K562 (cell line): ENCODE results near the gene SPAG9. TPM values are rescaled to one million over a fixed set of nuclear protein-coding genes. Genes with fewer than 3 reads are reported as not detected.

Experiments
- ATAC-seq: fragments of 200-7000 bp; cut with Tn5 transposase; 3 replicates; pipeline ENCODE4 v1.9.1; 2020; ENCODE audit warnings: moderate library complexity
- BruUV-seq: library from RNA; stranded (reverse); fragments of 400-500 nt; replicated peaks from 2 replicates; lab custom pipeline; 2021; lab: Mats Ljungman, UMichigan
- CTCF ChIA-PET: fragments of 300-600 bp; formaldehyde crosslinking; extraction: SDS; loops from one replicate; lab custom pipeline; 2021; ENCODE audit warnings: low intra/inter-chr PET ratio; lab: Yijun Ruan, JAX
- POLR2A ChIA-PET: fragments of 300-600, 350-650 bp; sonication (Branson Sonifier 250); formaldehyde crosslinking; extraction: SDS; loops from one replicate; lab custom pipeline; 2021; ENCODE audit warnings: antibody characterized with exemption, inconsistent platforms; lab: Yijun Ruan, JAX
- DNase-seq, 4 experiments: peaks; one replicate each; pipeline versions ENCODE4 v3.0.0 to v3.0.0-alpha.2; 2011 to 2018; ENCODE audit warnings: low spot score in 3 of 4, mixed read lengths in 3 of 4; ENCODE audit errors: extremely low read depth in 1 of 4
- FAIRE-seq: peaks from 2 replicates; lab custom pipeline; 2011; peaks lifted over from hg19 to GRCh38; lab: Jason Lieb, UNC
- H2AFZ ChIP-seq: 2 replicates; pipeline ENCODE4 v1.6.0; 2011; ENCODE audit warnings: low read depth, low read length, control low read depth, inconsistent platforms
- H3K27ac ChIP-seq: fragments of 200-600 bp; 3 replicates; pipeline ENCODE4 v1.8.0; 2011; ENCODE audit warnings: low read depth, mild to moderate bottlenecking, control low read depth, inconsistent platforms, low read length, moderate library complexity, mixed read lengths; ENCODE audit errors: extremely low read depth
- H3K27me3 ChIP-seq, 2 experiments: fragments of 300-600 bp in 1 of 2; 2 replicates in 1 of 2; 3 replicates in 1 of 2; pipeline versions ENCODE4 v1.6.0 to v1.8.0; 2011; ENCODE audit warnings: inconsistent platforms in 2 of 2, low read length in 2 of 2, mild to moderate bottlenecking in 1 of 2, mixed read lengths in 1 of 2, moderate library complexity in 1 of 2; ENCODE audit not compliant: control insufficient read depth in 2 of 2, insufficient read depth in 2 of 2
- H3K36me3 ChIP-seq: fragments of 300-600 bp; 3 replicates; pipeline ENCODE4 v1.8.0; 2011; ENCODE audit warnings: mild to moderate bottlenecking, low read length, inconsistent platforms; ENCODE audit not compliant: control insufficient read depth, insufficient read depth
- H3K4me1 ChIP-seq, 2 experiments: fragments of 200-600 bp in 1 of 2; replicated peaks in 1 of 2; 2 replicates in 1 of 2; 3 replicates in 1 of 2; pipeline versions ENCODE4 v1.5.1 to v1.8.0; 2011; ENCODE audit warnings: inconsistent platforms in 2 of 2, low read length in 2 of 2, mild to moderate bottlenecking in 1 of 2, mixed read lengths in 1 of 2, moderate library complexity in 1 of 2; ENCODE audit not compliant: control insufficient read depth in 2 of 2, insufficient read depth in 2 of 2
- H3K4me2 ChIP-seq: 2 replicates; pipeline ENCODE4 v1.6.1; 2011; ENCODE audit warnings: low read length, control low read depth, inconsistent platforms, mixed read lengths; ENCODE audit not compliant: insufficient read depth
- H3K4me3 ChIP-seq: fragments of 200-600 bp; sonication (generic), shearing (Covaris generic); 2 replicates; pipeline ENCODE4 v1.5.1; 2016; ENCODE audit warnings: control low read depth, inconsistent platforms
- H3K79me2 ChIP-seq: fragments of 200-600 bp; 3 replicates; pipeline ENCODE4 v1.8.0; 2011; ENCODE audit warnings: low read length, inconsistent platforms; ENCODE audit not compliant: control insufficient read depth, insufficient read depth
- H3K9ac ChIP-seq, 2 experiments: 2 replicates each; pipeline versions ENCODE4 v1.6.0 to v1.6.1; 2011; ENCODE audit warnings: low read depth in 2 of 2, low read length in 2 of 2, control low read depth in 1 of 2, inconsistent platforms in 1 of 2, mild to moderate bottlenecking in 1 of 2, mixed read lengths in 1 of 2; ENCODE audit not compliant: insufficient read depth in 1 of 2
- H3K9me1 ChIP-seq: one replicate; pipeline ENCODE4 v1.6.0; 2011; ENCODE audit warnings: inconsistent platforms, mild to moderate bottlenecking, low read length, moderate library complexity; ENCODE audit not compliant: control insufficient read depth, insufficient read depth
- H3K9me3 ChIP-seq: replicated peaks from 2 replicates; pipeline ENCODE4 v1.5.1; 2011; ENCODE audit warnings: low read depth, low read length, inconsistent platforms; ENCODE audit not compliant: control insufficient read depth, insufficient read depth
- H4K20me1 ChIP-seq: replicated peaks from 2 replicates; pipeline ENCODE4 v1.6.1; 2011; ENCODE audit warnings: low read length, inconsistent platforms, mixed read lengths; ENCODE audit not compliant: control insufficient read depth, insufficient read depth
- CEBPG ChIP-seq, 3 experiments: fragments of 200-800 bp in 1 of 3; sonication (Bioruptor generic) in 1 of 3; sonication (generic) in 1 of 3; formaldehyde crosslinking in 1 of 3; IDR thresholded peaks in 2 of 3; conservative IDR thresholded peaks in 1 of 3; 2 replicates each; pipeline versions ENCODE4 v1.6.1 to v1.8.0; 2016 to 2022; ENCODE audit warnings: missing compliant biosample characterization in 2 of 3, missing genetic modification characterization in 2 of 3, mild to moderate bottlenecking in 1 of 3, missing genetic modification reagents in 1 of 3
- CREB1 ChIP-seq, 2 experiments: sonication (generic) in 1 of 2; formaldehyde crosslinking in 1 of 2; IDR thresholded peaks; 2 replicates each; pipeline versions ENCODE4 v1.6.1 to v1.8.0; 2012 to 2022; ENCODE audit warnings: inconsistent platforms in 1 of 2, mild to moderate bottlenecking in 1 of 2, missing genetic modification reagents in 1 of 2, moderate library complexity in 1 of 2
- CSDE1 ChIP-seq, 2 experiments: fragments of 450-650 bp; IDR thresholded peaks; 2 replicates each; pipeline ENCODE4 v1.6.1; 2016; ENCODE audit warnings: mild to moderate bottlenecking in 1 of 2
- FOSL1 ChIP-seq: fragments of 200-800 bp; sonication (Bioruptor generic); conservative IDR thresholded peaks from 2 replicates; pipeline ENCODE4 v1.6.1; 2016; ENCODE audit warnings: missing genetic modification characterization, missing compliant biosample characterization
- ID3 ChIP-seq, 2 experiments: fragments of 250-450 bp in 1 of 2; fragments of 450-650 bp in 1 of 2; sonication (Bioruptor Pico) in 1 of 2; IDR thresholded peaks; 2 replicates each; pipeline versions ENCODE4 v1.6.1 to v1.8.0; 2016 to 2021; ENCODE audit warnings: mild to moderate bottlenecking in 2 of 2, moderate library complexity in 2 of 2, missing compliant biosample characterization in 1 of 2, missing genetic modification characterization in 1 of 2
- JUND ChIP-seq, 2 experiments: IDR thresholded peaks; 2 replicates in 1 of 2; 3 replicates in 1 of 2; pipeline ENCODE4 v1.6.1; 2011; ENCODE audit warnings: borderline replicate concordance in 2 of 2, low read depth in 2 of 2, low read length in 2 of 2, improper control_type of control experiment in 1 of 2, missing biosample characterization in 1 of 2, missing genetic modification characterization in 1 of 2, missing genetic modification reagents in 1 of 2
- MEF2A ChIP-seq: IDR thresholded peaks from 2 replicates; pipeline ENCODE4 v1.6.1; 2011; ENCODE audit warnings: low read depth, mild to moderate bottlenecking, low read length, moderate library complexity; ENCODE audit not compliant: control insufficient read depth
- SRSF9 ChIP-seq: fragments of 200-400 bp; formaldehyde crosslinking; IDR thresholded peaks from 2 replicates; pipeline ENCODE4 v1.6.1; 2017; ENCODE audit warnings: low read depth, low read length, borderline replicate concordance
- TCFL5 ChIP-seq: fragments of 250-450 bp; sonication (Bioruptor Pico); conservative IDR thresholded peaks from 2 replicates; pipeline ENCODE4 v1.6.1; 2021; ENCODE audit warnings: mild to moderate bottlenecking, moderate library complexity, matching md5 sums
- ZBED1 ChIP-seq: IDR thresholded peaks from 2 replicates; pipeline ENCODE4 v1.6.1; 2014
- ZNF253 ChIP-seq: fragments of 250-450 bp; sonication (Bioruptor Pico); conservative IDR thresholded peaks from 2 replicates; pipeline ENCODE4 v1.6.1; 2021; ENCODE audit warnings: mild to moderate bottlenecking
- ZNF384 ChIP-seq: IDR thresholded peaks from 2 replicates; pipeline ENCODE4 v1.6.1; 2012; ENCODE audit warnings: low read depth, low read length, improper control_type of control experiment
- ZNF57 ChIP-seq: fragments of 450-650 bp; formaldehyde crosslinking; IDR thresholded peaks from 2 replicates; pipeline ENCODE4 v1.4.0; 2020; ENCODE audit warnings: mild to moderate bottlenecking, moderate library complexity
- WGBS: fragments of 100-300 bp; shearing (Covaris generic); methylation state at CpG from one replicate; pipeline ENCODE4 v1.1.6; 2016; ENCODE audit warnings: low coverage, mixed read lengths; ENCODE audit not compliant: insufficient coverage; ENCODE audit errors: missing lambda C conversion rate; 5-methylcytosine and 5-hydroxymethylcytosine counted together
- in situ Hi-C: fragments of 300-500 bp; cut with MboI; formaldehyde crosslinking; loops from 4 replicates; pipeline ENCODE4 v1.15.0; 2018; ENCODE audit warnings: inconsistent platforms, mixed read lengths
- intact Hi-C: fragments of 100-400 bp; cut with micrococcal nuclease; formaldehyde crosslinking; loops from 2 replicates; pipeline ENCODE4 v1.14.2; 2022
- polyA plus RNA-seq, 8 experiments: library from polyadenylated mRNA; depleted of rRNA in 4 of 8; stranded (reverse) in 5 of 8; unstranded in 3 of 8; fragments of >200 nt; fragmentation: Nextera tagmentation in 2 of 8; fragmentation: Illumina TruSeq in 1 of 8; extraction: Ambion mirVana in 2 of 8; extraction: Trizol in 1 of 8; gene quantifications; 2 replicates each; pipeline versions ENCODE4 v1.2.1 to v1.2.3, GENCODE V29; 2011 to 2014; ENCODE audit warnings: inconsistent platforms in 1 of 8, missing spikeins in 1 of 8
- total RNA-seq, 7 experiments: library from RNA; depleted of rRNA in 6 of 7; stranded (reverse); fragments of >200 nt in 6 of 7; fragmentation: Illumina TruSeq in 2 of 7; extraction: Trizol in 2 of 7; gene quantifications; 2 replicates each; pipeline versions ENCODE4 v1.2.1 to v1.2.3, GENCODE V29; 2011 to 2021; ENCODE audit warnings: low replicate concordance in 1 of 7
- TF ChIP-seq, protein P1 (sequence below), 2 experiments: fragments of 450-650 bp in 1 of 2; sonication (generic) in 1 of 2; formaldehyde crosslinking in 1 of 2; IDR thresholded peaks in 1 of 2; conservative IDR thresholded peaks in 1 of 2; 2 replicates each; pipeline versions ENCODE4 v1.6.1 to v1.8.1; 2016 to 2023; ENCODE audit warnings: mild to moderate bottlenecking in 2 of 2, moderate library complexity in 2 of 2, inconsistent platforms in 1 of 2, missing genetic modification reagents in 1 of 2
- TF ChIP-seq, protein P2 (sequence below), 3 experiments: fragments of 200-800 bp in 1 of 3; fragments of 250-450 bp in 1 of 3; fragments of 450-650 bp in 1 of 3; sonication (Bioruptor Pico) in 1 of 3; sonication (Bioruptor generic) in 1 of 3; formaldehyde crosslinking in 1 of 3; IDR thresholded peaks; 2 replicates each; pipeline versions ENCODE4 v1.6.1 to v1.8.0; 2016 to 2022; ENCODE audit warnings: mild to moderate bottlenecking in 2 of 3, missing genetic modification characterization in 2 of 3, missing compliant biosample characterization in 1 of 3, moderate library complexity in 1 of 3

The SPAG9 gene
- total and polyA plus RNA-seq, 9 of the 15 experiments (the other 6 are each of a cell fraction or from before 2014, with no cell fraction given), result 12.2 to 99.2 (median 58.2) TPM

GRCh38 chr17:51079049-51079448 lies 41.6 kb downstream of the SPAG9 start:
- H3K27ac ChIP-seq, result no peak overlapping the region
- no peak overlapping the region for H3K4me3 ChIP-seq
- peaks cover 48% of the 10 kb centered on the region for H3K36me3 ChIP-seq
- TSS peak; percentile 34 for BruUV-seq
- no peak overlapping the region for H2AFZ ChIP-seq
- H3K9me3 ChIP-seq, result no peaks in the 10 kb centered on the region
- no peak overlapping the region for H3K4me2 ChIP-seq
- H3K9me1 ChIP-seq, result no peaks in the 10 kb centered on the region
- ATAC-seq, result no peak
- DNase-seq, result no peak
- 76% methylated on average over 5 of the region's 5 CpGs for WGBS
- in situ Hi-C loops, result no loop called here
- intact Hi-C loops, result no loop called here
- no peaks in the 10 kb centered on the region for H3K27me3 ChIP-seq
- H3K79me2 ChIP-seq, result peaks cover 33% of the 10 kb centered on the region
- FAIRE-seq, result no peak
- POLR2A ChIA-PET, result interaction anchor here (1.0 kb wide), 1 partner anchor 10 kb away, joined by 4 read pairs; no protein-coding TSS in a partner anchor
- CTCF ChIA-PET, result no interaction called here
- no peaks in the 10 kb centered on the region for H3K4me1 ChIP-seq
- no peak overlapping the region for H3K9ac ChIP-seq
- peaks cover 3% of the 10 kb centered on the region; the same call in 1 of the 2 replicates for H4K20me1 ChIP-seq
- no peak for TF ChIP-seq ID3 (CRISPR knock-in tag; IDR thresholded peaks at IDR 0.05)
- TF ChIP-seq ID3 (tag; IDR thresholded peaks at IDR 0.05), result no peak
- 0 out of 2 replicates have a peak, but pooled peaks have one; percentile 22 for TF ChIP-seq FOSL1 (tag)
- peak; percentile 88 for TF ChIP-seq ZNF384
- TF ChIP-seq ZBED1, result no peak
- TF ChIP-seq, protein P1, sequence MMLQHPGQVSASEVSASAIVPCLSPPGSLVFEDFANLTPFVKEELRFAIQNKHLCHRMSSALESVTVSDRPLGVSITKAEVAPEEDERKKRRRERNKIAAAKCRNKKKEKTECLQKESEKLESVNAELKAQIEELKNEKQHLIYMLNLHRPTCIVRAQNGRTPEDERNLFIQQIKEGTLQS (IDR thresholded peaks at IDR 0.05), result peak; percentile 70
- TF ChIP-seq, protein P1 (CRISPR knock-in tag; conservative IDR thresholded peaks at IDR 0.05), result no peak
- no peak for TF ChIP-seq TCFL5 (CRISPR knock-in tag)
- no peak for TF ChIP-seq CSDE1 (IDR thresholded peaks at IDR 0.05)
- TF ChIP-seq ZNF57 (CRISPR knock-in tag), result no peak
- TF ChIP-seq MEF2A, result no peak
- TF ChIP-seq CREB1 (IDR thresholded peaks at IDR 0.05), result no peak
- no peak for TF ChIP-seq CREB1 (CRISPR knock-in tag; IDR thresholded peaks at IDR 0.05)
- no peak for TF ChIP-seq ZNF253
- TF ChIP-seq, protein P2, sequence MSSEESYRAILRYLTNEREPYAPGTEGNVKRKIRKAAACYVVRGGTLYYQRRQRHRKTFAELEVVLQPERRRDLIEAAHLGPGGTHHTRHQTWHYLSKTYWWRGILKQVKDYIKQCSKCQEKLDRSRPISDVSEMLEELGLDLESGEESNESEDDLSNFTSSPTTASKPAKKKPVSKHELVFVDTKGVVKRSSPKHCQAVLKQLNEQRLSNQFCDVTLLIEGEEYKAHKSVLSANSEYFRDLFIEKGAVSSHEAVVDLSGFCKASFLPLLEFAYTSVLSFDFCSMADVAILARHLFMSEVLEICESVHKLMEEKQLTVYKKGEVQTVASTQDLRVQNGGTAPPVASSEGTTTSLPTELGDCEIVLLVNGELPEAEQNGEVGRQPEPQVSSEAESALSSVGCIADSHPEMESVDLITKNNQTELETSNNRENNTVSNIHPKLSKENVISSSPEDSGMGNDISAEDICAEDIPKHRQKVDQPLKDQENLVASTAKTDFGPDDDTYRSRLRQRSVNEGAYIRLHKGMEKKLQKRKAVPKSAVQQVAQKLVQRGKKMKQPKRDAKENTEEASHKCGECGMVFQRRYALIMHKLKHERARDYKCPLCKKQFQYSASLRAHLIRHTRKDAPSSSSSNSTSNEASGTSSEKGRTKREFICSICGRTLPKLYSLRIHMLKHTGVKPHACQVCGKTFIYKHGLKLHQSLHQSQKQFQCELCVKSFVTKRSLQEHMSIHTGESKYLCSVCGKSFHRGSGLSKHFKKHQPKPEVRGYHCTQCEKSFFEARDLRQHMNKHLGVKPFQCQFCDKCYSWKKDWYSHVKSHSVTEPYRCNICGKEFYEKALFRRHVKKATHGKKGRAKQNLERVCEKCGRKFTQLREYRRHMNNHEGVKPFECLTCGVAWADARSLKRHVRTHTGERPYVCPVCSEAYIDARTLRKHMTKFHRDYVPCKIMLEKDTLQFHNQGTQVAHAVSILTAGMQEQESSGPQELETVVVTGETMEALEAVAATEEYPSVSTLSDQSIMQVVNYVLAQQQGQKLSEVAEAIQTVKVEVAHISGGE (CRISPR knock-in tag; IDR thresholded peaks at IDR 0.05), result no peak
- TF ChIP-seq CEBPG (CRISPR knock-in tag; IDR thresholded peaks at IDR 0.05), result peak; percentile 34; the same call in 1 of the 2 replicates
- no peak for TF ChIP-seq CEBPG (tag; conservative IDR thresholded peaks at IDR 0.05 in 1 of 2, IDR thresholded peaks at IDR 0.05 in 1 of 2)
- peak; percentile 24; the same call in 1 of the 2 replicates for TF ChIP-seq JUND (IDR thresholded peaks at IDR 0.05; ENCODE audit: borderline replicate concordance, low read depth, low read length)
- no peak; the same call in 2 of the 3 replicates for TF ChIP-seq JUND (tag; IDR thresholded peaks at IDR 0.05; ENCODE audit: borderline replicate concordance, low read depth, low read length)
- TF ChIP-seq SRSF9, result no peak
